ENCODE results near the gene PDCD2L.

DNA sequence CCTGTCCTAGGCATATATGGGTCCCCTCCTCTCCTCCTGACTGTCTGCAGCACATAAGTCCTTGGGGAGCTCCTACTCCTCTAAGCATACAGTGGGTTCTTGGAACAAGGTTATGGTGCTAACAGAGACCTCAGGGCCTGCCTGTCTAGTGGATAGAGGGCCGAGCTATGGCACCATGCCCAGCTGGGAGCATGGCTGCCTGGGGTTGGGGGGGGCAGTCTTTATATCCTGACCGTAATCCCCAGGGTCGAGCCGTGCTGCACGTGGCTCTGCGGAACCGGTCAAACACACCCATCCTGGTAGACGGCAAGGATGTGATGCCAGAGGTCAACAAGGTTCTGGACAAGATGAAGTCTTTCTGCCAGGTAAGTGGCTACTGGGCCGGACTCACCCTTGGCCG, 35.9 kb upstream of the PDCD2L start:
- TF ChIP-seq, protein P1, sequence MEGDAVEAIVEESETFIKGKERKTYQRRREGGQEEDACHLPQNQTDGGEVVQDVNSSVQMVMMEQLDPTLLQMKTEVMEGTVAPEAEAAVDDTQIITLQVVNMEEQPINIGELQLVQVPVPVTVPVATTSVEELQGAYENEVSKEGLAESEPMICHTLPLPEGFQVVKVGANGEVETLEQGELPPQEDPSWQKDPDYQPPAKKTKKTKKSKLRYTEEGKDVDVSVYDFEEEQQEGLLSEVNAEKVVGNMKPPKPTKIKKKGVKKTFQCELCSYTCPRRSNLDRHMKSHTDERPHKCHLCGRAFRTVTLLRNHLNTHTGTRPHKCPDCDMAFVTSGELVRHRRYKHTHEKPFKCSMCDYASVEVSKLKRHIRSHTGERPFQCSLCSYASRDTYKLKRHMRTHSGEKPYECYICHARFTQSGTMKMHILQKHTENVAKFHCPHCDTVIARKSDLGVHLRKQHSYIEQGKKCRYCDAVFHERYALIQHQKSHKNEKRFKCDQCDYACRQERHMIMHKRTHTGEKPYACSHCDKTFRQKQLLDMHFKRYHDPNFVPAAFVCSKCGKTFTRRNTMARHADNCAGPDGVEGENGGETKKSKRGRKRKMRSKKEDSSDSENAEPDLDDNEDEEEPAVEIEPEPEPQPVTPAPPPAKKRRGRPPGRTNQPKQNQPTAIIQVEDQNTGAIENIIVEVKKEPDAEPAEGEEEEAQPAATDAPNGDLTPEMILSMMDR (IDR thresholded peaks at IDR 0.05), result no peak
- TF ChIP-seq POLR2AphosphoS5 (IDR thresholded peaks at IDR 0.05; ENCODE audit: insufficient read depth in 1 of 2, low read depth in 1 of 2), result no peak

Data from vagina (tissue), 2 donors.